Measurements from ENCODE around the gene SMIM32. TPM values are rescaled to one million over a fixed set of nuclear protein-coding genes. Genes with fewer than 3 reads are reported as not detected.

The SMIM32 gene
- total and polyA plus RNA-seq, 2 donors (not counting 1 experiment from before 2014, with no cell fraction given): not detected

DNA sequence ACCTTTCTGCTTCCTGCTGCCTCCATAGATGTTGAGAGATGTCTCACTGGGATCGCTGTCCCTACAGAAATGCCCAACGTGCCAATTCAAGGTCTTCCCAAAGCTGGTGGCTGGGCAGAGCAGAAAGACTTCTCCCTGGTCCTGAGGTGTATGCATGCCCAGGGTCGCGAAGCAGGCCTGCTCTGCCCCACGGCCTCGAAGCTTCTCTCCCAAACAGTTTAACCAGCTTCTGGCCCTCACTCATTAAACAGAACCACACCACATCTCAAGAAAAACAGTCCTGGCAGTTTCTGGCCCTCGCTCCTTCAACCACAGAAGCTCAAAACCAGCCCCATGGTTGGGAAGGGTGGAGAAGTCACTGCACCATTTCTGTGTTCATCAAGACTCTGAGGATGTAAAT, 14.7 kb upstream of the SMIM32 start:
- Histone ChIP-seq H3K79me2 (ENCODE audit: control insufficient read depth, insufficient read depth, low read length) (no peaks in the 10 kb centered on the region), H4K20me1 (ENCODE audit: control insufficient read depth, extremely low read depth, insufficient read depth, low read length) (no peaks in the 10 kb centered on the region), H3K27me3 (ENCODE audit: control insufficient read depth, insufficient read depth, low read length) (peaks cover 2% of the 10 kb centered on the region), H2AFZ (ENCODE audit: low read length) (no peak overlapping the region), H3K4me1 (ENCODE audit: control insufficient read depth, extremely low read depth, insufficient read depth, low read length) (no peaks in the 10 kb centered on the region), H3K36me3 (ENCODE audit: control insufficient read depth, insufficient read depth, low read length) (no peaks in the 10 kb centered on the region), H3K27ac (ENCODE audit: insufficient read depth, low read length) (no peak overlapping the region), H3K4me3 (replicated peaks in 1 of 4; ENCODE audit: control extremely low read depth in 1 of 4, insufficient read depth in 1 of 4, low read depth in 3 of 4, low read length in 4 of 4) (no peak overlapping the region), H3K9me3 (ENCODE audit: control insufficient read depth, insufficient read depth, low read depth, low read length) (no peaks in the 10 kb centered on the region), H3K9ac (ENCODE audit: insufficient read depth, low read length) (no peak overlapping the region), H3K4me2 (ENCODE audit: extremely low read depth, insufficient read depth, low read length) (no peak overlapping the region)
- no peak for TF ChIP-seq EZH2 (IDR thresholded peaks at IDR 0.05; ENCODE audit: low read length, missing control alignments)
- TF ChIP-seq, protein P1, sequence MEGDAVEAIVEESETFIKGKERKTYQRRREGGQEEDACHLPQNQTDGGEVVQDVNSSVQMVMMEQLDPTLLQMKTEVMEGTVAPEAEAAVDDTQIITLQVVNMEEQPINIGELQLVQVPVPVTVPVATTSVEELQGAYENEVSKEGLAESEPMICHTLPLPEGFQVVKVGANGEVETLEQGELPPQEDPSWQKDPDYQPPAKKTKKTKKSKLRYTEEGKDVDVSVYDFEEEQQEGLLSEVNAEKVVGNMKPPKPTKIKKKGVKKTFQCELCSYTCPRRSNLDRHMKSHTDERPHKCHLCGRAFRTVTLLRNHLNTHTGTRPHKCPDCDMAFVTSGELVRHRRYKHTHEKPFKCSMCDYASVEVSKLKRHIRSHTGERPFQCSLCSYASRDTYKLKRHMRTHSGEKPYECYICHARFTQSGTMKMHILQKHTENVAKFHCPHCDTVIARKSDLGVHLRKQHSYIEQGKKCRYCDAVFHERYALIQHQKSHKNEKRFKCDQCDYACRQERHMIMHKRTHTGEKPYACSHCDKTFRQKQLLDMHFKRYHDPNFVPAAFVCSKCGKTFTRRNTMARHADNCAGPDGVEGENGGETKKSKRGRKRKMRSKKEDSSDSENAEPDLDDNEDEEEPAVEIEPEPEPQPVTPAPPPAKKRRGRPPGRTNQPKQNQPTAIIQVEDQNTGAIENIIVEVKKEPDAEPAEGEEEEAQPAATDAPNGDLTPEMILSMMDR (conservative IDR thresholded peaks at IDR 0.05 in 1 of 2, IDR thresholded peaks at IDR 0.05 in 1 of 2; ENCODE audit: low read depth in 1 of 2, low read length in 2 of 2): no peak
- DNase-seq (ENCODE audit: low read depth in 2 of 2): no peak

DNA sequence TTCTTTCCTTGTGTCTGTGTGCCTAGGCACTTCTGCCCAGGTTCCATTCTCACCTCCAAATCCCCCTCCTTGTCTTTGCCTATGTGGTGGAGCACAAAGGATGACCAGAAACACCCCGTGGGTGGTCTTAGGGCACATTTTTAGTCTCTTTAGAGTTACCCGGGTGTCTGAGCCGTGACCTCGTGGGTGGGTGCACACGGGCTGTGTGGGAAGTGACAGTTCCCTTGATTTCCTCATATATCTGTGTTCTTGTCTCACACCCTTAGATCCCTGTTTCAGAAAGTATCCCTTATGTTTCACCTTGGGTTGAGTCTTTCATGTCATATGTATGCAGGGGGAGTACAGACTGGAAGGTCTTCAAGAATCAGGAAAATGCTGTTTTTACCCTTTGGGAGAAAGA, 13.4 kb upstream of the SMIM32 start:
- H2AFZ ChIP-seq (ENCODE audit: low read length): no peak overlapping the region
- no peak overlapping the region for H3K4me2 ChIP-seq (ENCODE audit: extremely low read depth, insufficient read depth, low read length)
- H4K20me1 ChIP-seq (ENCODE audit: control insufficient read depth, extremely low read depth, insufficient read depth, low read length): no peaks in the 10 kb centered on the region
- H3K27me3 ChIP-seq (ENCODE audit: control insufficient read depth, insufficient read depth, low read length): peaks cover 1% of the 10 kb centered on the region
- no peaks in the 10 kb centered on the region for H3K36me3 ChIP-seq (ENCODE audit: control insufficient read depth, insufficient read depth, low read length)
- no peak overlapping the region for H3K9ac ChIP-seq (ENCODE audit: insufficient read depth, low read length)
- H3K9me3 ChIP-seq (ENCODE audit: control insufficient read depth, insufficient read depth, low read depth, low read length): no peaks in the 10 kb centered on the region
- no peak overlapping the region for H3K27ac ChIP-seq (ENCODE audit: insufficient read depth, low read length)
- no peak for DNase-seq (ENCODE audit: low read depth in 2 of 2)
- TF ChIP-seq, protein P1 (conservative IDR thresholded peaks at IDR 0.05 in 1 of 2, IDR thresholded peaks at IDR 0.05 in 1 of 2; ENCODE audit: low read depth in 1 of 2, low read length in 2 of 2): no peak
- no peak for TF ChIP-seq EZH2 (IDR thresholded peaks at IDR 0.05; ENCODE audit: low read length, missing control alignments)
- H3K79me2 ChIP-seq (ENCODE audit: control insufficient read depth, insufficient read depth, low read length): no peaks in the 10 kb centered on the region
- H3K4me1 ChIP-seq (ENCODE audit: control insufficient read depth, extremely low read depth, insufficient read depth, low read length): no peaks in the 10 kb centered on the region
- no peak overlapping the region for H3K4me3 ChIP-seq (replicated peaks in 1 of 4; ENCODE audit: control extremely low read depth in 1 of 4, insufficient read depth in 1 of 4, low read depth in 3 of 4, low read length in 4 of 4)

DNA sequence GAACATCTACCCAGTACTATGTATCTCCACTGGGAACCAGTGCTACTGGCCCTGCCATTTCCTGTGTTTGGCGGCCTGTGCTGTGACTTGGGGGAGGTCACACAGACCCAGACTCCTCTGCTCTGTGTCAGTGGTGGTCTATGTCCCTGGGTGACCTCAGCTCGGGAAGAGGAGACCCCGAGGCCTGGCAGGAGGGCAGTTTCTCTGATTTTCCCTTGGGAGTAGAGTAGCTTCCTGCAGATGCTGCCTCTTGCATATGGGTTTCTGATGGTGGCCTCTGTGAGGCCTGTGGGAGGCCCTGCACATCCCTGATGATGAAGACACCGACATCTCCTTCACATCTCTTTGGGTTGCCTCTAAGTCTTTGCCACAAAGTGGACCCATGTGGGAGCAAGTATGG, 13.0 kb upstream of the SMIM32 start:
- Histone ChIP-seq H3K4me3 (replicated peaks in 1 of 4; ENCODE audit: control extremely low read depth in 1 of 4, insufficient read depth in 1 of 4, low read depth in 3 of 4, low read length in 4 of 4) (no peak overlapping the region), H3K27ac (ENCODE audit: insufficient read depth, low read length) (no peak overlapping the region), H3K27me3 (ENCODE audit: control insufficient read depth, insufficient read depth, low read length) (no peaks in the 10 kb centered on the region), H3K4me1 (ENCODE audit: control insufficient read depth, extremely low read depth, insufficient read depth, low read length) (no peaks in the 10 kb centered on the region), H2AFZ (ENCODE audit: low read length) (no peak overlapping the region), H4K20me1 (ENCODE audit: control insufficient read depth, extremely low read depth, insufficient read depth, low read length) (no peaks in the 10 kb centered on the region), H3K36me3 (ENCODE audit: control insufficient read depth, insufficient read depth, low read length) (no peaks in the 10 kb centered on the region), H3K4me2 (ENCODE audit: extremely low read depth, insufficient read depth, low read length) (no peak overlapping the region), H3K9me3 (ENCODE audit: control insufficient read depth, insufficient read depth, low read depth, low read length) (no peaks in the 10 kb centered on the region), H3K9ac (ENCODE audit: insufficient read depth, low read length) (no peak overlapping the region), H3K79me2 (ENCODE audit: control insufficient read depth, insufficient read depth, low read length) (no peaks in the 10 kb centered on the region)
- TF ChIP-seq EZH2 (IDR thresholded peaks at IDR 0.05; ENCODE audit: low read length, missing control alignments): no peak
- TF ChIP-seq, protein P1 (conservative IDR thresholded peaks at IDR 0.05 in 1 of 2, IDR thresholded peaks at IDR 0.05 in 1 of 2; ENCODE audit: low read depth in 1 of 2, low read length in 2 of 2): no peak
- no peak for DNase-seq (ENCODE audit: low read depth in 2 of 2)

All from fibroblast of lung (primary cell).